ENCODE data around the gene UBAC1.

GRCh38 chr9:135910757-135911156, 50.4 kb downstream of the UBAC1 start:
- TF ChIP-seq CTCF (IDR thresholded peaks at IDR 0.05; ENCODE audit: insufficient read depth, low read length) (no peak), REST (IDR thresholded peaks at IDR 0.05; ENCODE audit: insufficient replicate concordance, low read depth) (no peak), POLR2AphosphoS5 (IDR thresholded peaks at IDR 0.05; ENCODE audit: low read depth) (no peak), GABPA (IDR thresholded peaks at IDR 0.05; ENCODE audit: low read depth) (no peak)

Data from HL-60 (cell line).